Measurements from ENCODE around the gene SPATA24. TPM values are rescaled to one million over a fixed set of nuclear protein-coding genes. Genes with fewer than 3 reads are reported as not detected.
"Not testable (repeated sequence)": the region's sequence is repeated elsewhere in the genome, so short reads cannot be mapped to it uniquely, and the experiment has no call there.

Gene SPATA24
- total RNA-seq, 1 experiment from 2014 or later = 6.5 TPM

DNA sequence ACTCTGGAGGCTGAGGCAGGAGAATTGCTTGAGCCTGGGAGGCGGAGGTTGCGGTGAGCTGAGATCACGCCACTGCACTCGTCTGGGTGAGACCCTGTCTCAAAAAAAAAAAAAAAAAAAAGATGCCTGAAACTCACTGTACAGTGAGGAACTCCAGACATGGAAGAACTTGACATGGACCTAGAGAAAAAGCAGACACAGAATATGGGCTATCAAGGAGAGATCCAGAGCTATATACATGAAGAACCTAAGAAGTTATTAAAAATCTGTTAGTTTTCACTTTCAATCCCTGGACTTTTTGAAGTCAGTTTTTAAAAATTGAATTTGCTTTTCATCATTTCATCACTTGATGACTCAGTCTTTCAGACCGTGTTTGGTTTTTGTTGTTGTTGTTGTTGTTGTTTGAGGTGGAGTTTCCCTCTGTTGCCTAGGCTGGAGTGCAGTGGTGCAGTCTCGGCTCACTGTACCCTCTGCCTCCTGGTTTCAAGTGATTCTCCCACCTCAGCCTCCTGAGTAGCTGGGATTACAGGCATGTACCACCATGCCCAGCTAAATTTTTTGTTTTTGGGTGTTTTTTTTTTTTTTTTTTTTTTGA, 42.0 kb downstream of the SPATA24 start:
- Histone ChIP-seq H3K9me3 (ENCODE audit: insufficient read depth, low read depth) (no peaks in the 10 kb centered on the region), H3K4me3 (no peak overlapping the region), H3K9me2 (ENCODE audit: insufficient read depth) (no peaks in the 10 kb centered on the region), H3K36me3 (ENCODE audit: low read depth) (peaks cover 18% of the 10 kb centered on the region; the same call in 1 of the 2 replicates), H3F3A (ENCODE audit: insufficient read depth, low read depth) (0 out of 2 replicates have a peak, but pooled peaks cover 5% of the 10 kb centered on the region), H3K79me2 (ENCODE audit: low read depth) (peaks cover 60% of the 10 kb centered on the region), H3K4me1 (replicated peaks; ENCODE audit: insufficient read depth) (no peaks in the 10 kb centered on the region), H4K20me1 (ENCODE audit: insufficient read depth) (peaks cover 73% of the 10 kb centered on the region), H3K27ac (no peak overlapping the region), H3K27me3 (ENCODE audit: insufficient read depth, low read depth) (no peaks in the 10 kb centered on the region), H2AFZ (no peak overlapping the region), H3K4me2 (no peak overlapping the region)
- intact Hi-C loops (cut with micrococcal nuclease; ENCODE audit: unreplicated experiment) = no loop called here
- no peak for DNase-seq
- TF ChIP-seq, protein P1, sequence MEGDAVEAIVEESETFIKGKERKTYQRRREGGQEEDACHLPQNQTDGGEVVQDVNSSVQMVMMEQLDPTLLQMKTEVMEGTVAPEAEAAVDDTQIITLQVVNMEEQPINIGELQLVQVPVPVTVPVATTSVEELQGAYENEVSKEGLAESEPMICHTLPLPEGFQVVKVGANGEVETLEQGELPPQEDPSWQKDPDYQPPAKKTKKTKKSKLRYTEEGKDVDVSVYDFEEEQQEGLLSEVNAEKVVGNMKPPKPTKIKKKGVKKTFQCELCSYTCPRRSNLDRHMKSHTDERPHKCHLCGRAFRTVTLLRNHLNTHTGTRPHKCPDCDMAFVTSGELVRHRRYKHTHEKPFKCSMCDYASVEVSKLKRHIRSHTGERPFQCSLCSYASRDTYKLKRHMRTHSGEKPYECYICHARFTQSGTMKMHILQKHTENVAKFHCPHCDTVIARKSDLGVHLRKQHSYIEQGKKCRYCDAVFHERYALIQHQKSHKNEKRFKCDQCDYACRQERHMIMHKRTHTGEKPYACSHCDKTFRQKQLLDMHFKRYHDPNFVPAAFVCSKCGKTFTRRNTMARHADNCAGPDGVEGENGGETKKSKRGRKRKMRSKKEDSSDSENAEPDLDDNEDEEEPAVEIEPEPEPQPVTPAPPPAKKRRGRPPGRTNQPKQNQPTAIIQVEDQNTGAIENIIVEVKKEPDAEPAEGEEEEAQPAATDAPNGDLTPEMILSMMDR (conservative IDR thresholded peaks at IDR 0.05) = no peak
- no peak for TF ChIP-seq EZH2 (IDR thresholded peaks at IDR 0.05; ENCODE audit: low read depth)
- ChIA-PET CTCF (no interaction called here), POLR2A (ENCODE audit: unreplicated experiment) (no interaction called here)
- BruUV-seq (replicated peaks) = no TSS peak

DNA sequence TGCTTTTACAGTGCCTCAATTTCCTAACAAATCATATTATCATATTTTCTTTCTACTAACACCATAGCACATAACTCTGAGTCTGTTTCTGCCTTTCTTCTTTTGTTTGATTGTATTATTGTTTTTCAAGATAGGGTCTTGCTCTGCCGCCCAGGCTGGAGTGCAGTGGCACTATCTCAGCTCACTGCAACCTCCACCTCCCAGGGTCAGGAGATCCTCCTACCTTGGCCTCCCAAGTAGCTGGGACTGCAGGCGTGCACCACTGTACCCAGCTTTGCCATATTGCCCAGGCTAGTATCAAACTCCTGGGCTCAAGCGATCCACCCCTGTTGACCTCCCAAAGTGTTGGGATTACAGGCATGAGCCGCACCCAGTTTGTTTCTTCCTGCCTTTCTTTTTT, 43.5 kb downstream of the SPATA24 start:
- no peaks in the 10 kb centered on the region for H3K27me3 ChIP-seq (ENCODE audit: insufficient read depth, low read depth)
- peaks cover 88% of the 10 kb centered on the region for H4K20me1 ChIP-seq (ENCODE audit: insufficient read depth)
- no peak overlapping the region for H3K4me3 ChIP-seq
- ChIA-PET CTCF (no interaction called here), POLR2A (ENCODE audit: unreplicated experiment) (no interaction called here)
- no TSS peak for BruUV-seq (replicated peaks)
- peaks cover 76% of the 10 kb centered on the region for H3K79me2 ChIP-seq (ENCODE audit: low read depth)
- no peak for DNase-seq
- intact Hi-C loops (cut with micrococcal nuclease; ENCODE audit: unreplicated experiment) = no loop called here
- no peaks in the 10 kb centered on the region for H3K4me1 ChIP-seq (replicated peaks; ENCODE audit: insufficient read depth)
- no peak overlapping the region for H2AFZ ChIP-seq
- H3K9me3 ChIP-seq (ENCODE audit: insufficient read depth, low read depth) = no peaks in the 10 kb centered on the region
- no peaks in the 10 kb centered on the region for H3F3A ChIP-seq (ENCODE audit: insufficient read depth, low read depth)
- no peaks in the 10 kb centered on the region for H3K9me2 ChIP-seq (ENCODE audit: insufficient read depth)
- 0 out of 2 replicates have a peak, but pooled peaks cover 12% of the 10 kb centered on the region for H3K36me3 ChIP-seq (ENCODE audit: low read depth)
- H3K4me2 ChIP-seq = no peak overlapping the region
- H3K27ac ChIP-seq = no peak overlapping the region
- TF ChIP-seq, protein P1 (conservative IDR thresholded peaks at IDR 0.05) = no peak
- TF ChIP-seq EZH2 (IDR thresholded peaks at IDR 0.05; ENCODE audit: low read depth) = no peak

DNA sequence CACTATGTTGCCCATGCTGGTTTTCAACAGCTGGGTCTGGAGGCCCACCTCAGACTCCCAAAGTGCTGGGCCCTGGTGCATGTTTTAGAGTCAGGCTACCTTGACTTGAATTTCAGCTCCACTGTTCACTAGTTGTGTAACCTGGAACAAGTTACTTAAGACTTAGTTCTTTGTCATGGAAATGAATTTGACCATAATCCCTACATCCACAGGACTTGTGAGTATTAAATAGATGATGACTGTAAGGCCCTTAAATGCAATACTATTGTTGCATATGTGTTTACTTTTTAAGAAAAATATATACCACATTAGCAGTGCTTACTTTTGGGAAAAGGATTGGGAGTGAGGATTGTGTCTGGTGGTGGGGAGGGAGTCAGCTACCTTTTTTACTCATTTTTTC, 45.8 kb downstream of the SPATA24 start:
- intact Hi-C loops (cut with micrococcal nuclease; ENCODE audit: unreplicated experiment) = no loop called here

DNA sequence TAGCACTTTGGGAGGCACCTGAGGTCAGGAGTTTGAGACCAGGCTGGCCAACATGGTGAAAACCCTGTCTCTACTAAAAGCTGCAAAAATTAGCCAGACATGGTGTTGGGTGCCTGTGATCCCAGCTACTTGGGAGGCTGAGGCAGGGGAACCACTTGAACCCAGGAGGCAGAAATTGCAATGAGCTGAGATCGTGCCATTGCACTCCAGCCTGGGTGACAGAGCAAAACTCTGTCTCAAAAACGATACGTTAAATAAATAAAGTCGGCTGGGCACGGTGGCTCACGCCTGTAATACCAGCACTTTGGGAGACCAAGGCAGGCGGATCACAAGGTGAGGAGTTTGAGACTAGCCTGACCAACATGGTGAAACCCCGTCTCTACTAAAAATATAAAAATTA, 48.0 kb downstream of the SPATA24 start:
- Histone ChIP-seq H3K36me3 (ENCODE audit: low read depth) (0 out of 2 replicates have a peak, but pooled peaks cover 10% of the 10 kb centered on the region), H4K20me1 (ENCODE audit: insufficient read depth) (peaks cover 97% of the 10 kb centered on the region), H3K79me2 (ENCODE audit: low read depth) (peaks cover 100% of the 10 kb centered on the region)
- H3K4me3 ChIP-seq; H3K27me3 ChIP-seq (ENCODE audit: insufficient read depth, low read depth); intact Hi-C loops (cut with micrococcal nuclease; ENCODE audit: unreplicated experiment); H3K27ac ChIP-seq; H3F3A ChIP-seq (ENCODE audit: insufficient read depth, low read depth); H3K9me2 ChIP-seq (ENCODE audit: insufficient read depth); DNase-seq; POLR2A ChIA-PET (ENCODE audit: unreplicated experiment); H3K9me3 ChIP-seq (ENCODE audit: insufficient read depth, low read depth); H3K4me2 ChIP-seq; H3K4me1 ChIP-seq (replicated peaks; ENCODE audit: insufficient read depth); H2AFZ ChIP-seq; BruUV-seq (replicated peaks): not testable (repeated sequence)
- CTCF ChIA-PET = interaction anchor here (0.5 kb wide), 1 partner anchor 210 kb away, joined by 3 read pairs; no protein-coding TSS in a partner anchor

More for the DNA sequence above, 45.8 kb downstream of the SPATA24 start:
- Histone ChIP-seq H3K9me3 (ENCODE audit: insufficient read depth, low read depth) (no peaks in the 10 kb centered on the region), H3K4me2 (no peak overlapping the region), H3K36me3 (ENCODE audit: low read depth) (0 out of 2 replicates have a peak, but pooled peaks cover 5% of the 10 kb centered on the region), H3K27me3 (ENCODE audit: insufficient read depth, low read depth) (no peaks in the 10 kb centered on the region), H2AFZ (no peak overlapping the region), H3K4me1 (replicated peaks; ENCODE audit: insufficient read depth) (no peaks in the 10 kb centered on the region), H3K27ac (no peak overlapping the region), H4K20me1 (ENCODE audit: insufficient read depth) (peaks cover 97% of the 10 kb centered on the region), H3K79me2 (ENCODE audit: low read depth) (peaks cover 99% of the 10 kb centered on the region), H3K9me2 (ENCODE audit: insufficient read depth) (no peaks in the 10 kb centered on the region), H3F3A (ENCODE audit: insufficient read depth, low read depth) (no peaks in the 10 kb centered on the region), H3K4me3 (no peak overlapping the region)
- TF ChIP-seq EZH2 (IDR thresholded peaks at IDR 0.05; ENCODE audit: low read depth) = no peak
- TF ChIP-seq, protein P1 (conservative IDR thresholded peaks at IDR 0.05) = no peak
- BruUV-seq (replicated peaks) = no TSS peak
- POLR2A ChIA-PET (ENCODE audit: unreplicated experiment) = no interaction called here
- CTCF ChIA-PET = no interaction called here
- DNase-seq = no peak
